Pericardium fibroblast (primary cell): ENCODE results near the gene RIMBP2. TPM values are rescaled to one million over a fixed set of nuclear protein-coding genes. Genes with fewer than 3 reads are reported as not detected.

Experiments
- total RNA-seq: library from RNA; depleted of rRNA; stranded (reverse); fragments of >200 nt; gene quantifications from 2 replicates; pipeline ENCODE4 v1.2.3, GENCODE V29; 2015

Gene RIMBP2
- total RNA-seq: 0.23 and 0.60 TPM in 2 replicates

GRCh38 chr12:130715998-130716968 lies at the start of gene RIMBP2:
Gene RIMBP2 (minus strand): TSS chr12:130716299. CDS start chr12:130479013, 237,286 bp downstream.

Other genes with a start within 250 kb of the RIMBP2 start
- 24.2 and 35.5 TPM in 2 replicates for gene STX2, start 123.0 kb upstream of the RIMBP2 start, total RNA-seq
- 259 and 389 TPM in 2 replicates for gene RAN, start 155.8 kb upstream of the RIMBP2 start, total RNA-seq
- 18.2 and 22.0 TPM in 2 replicates for gene ADGRD1, start 237.6 kb upstream of the RIMBP2 start, total RNA-seq